ENCODE data around the gene SUGCT.
"Not testable (repeated sequence)": the region's sequence is repeated elsewhere in the genome, so short reads cannot be mapped to it uniquely, and the experiment has no call there.

The SUGCT gene

GRCh38 chr7:40134428-40135316 lies at the start of gene SUGCT, which contains the start of gene MPLKIP:
SUGCT (plus strand) TSS chr7:40135005.
MPLKIP (minus strand) TSS chr7:40134622; CDS start chr7:40134567, 55 bp downstream.
- DNase-seq = peak; percentile 89

GRCh38 chr7:40092182-40092581 lies 42.6 kb upstream of the SUGCT start:
- DNase-seq = no peak

GRCh38 chr7:40093631-40094350 lies 41.0 kb upstream of the SUGCT start:
- DNase-seq = no peak

- no peak for DNase-seq
These were observed 39.6 kb upstream of the SUGCT start for GRCh38 chr7:40095230-40095629.

GRCh38 chr7:40095695-40096327 lies 39.0 kb upstream of the SUGCT start:
- DNase-seq = no peak

- DNase-seq = no peak
These were observed 37.1 kb upstream of the SUGCT start for GRCh38 chr7:40097728-40098127.

- no peak for DNase-seq
These were observed 36.0 kb upstream of the SUGCT start for GRCh38 chr7:40098810-40099209.

- no peak for DNase-seq
These were observed 35.0 kb upstream of the SUGCT start for GRCh38 chr7:40099837-40100236.

GRCh38 chr7:40101201-40101600 lies 33.6 kb upstream of the SUGCT start:
- no peak for DNase-seq

GRCh38 chr7:40102897-40103296 lies 31.9 kb upstream of the SUGCT start:
- no peak for DNase-seq

GRCh38 chr7:40105879-40106473 lies 28.8 kb upstream of the SUGCT start:
- no peak for DNase-seq

- no peak for DNase-seq
These were observed 18.9 kb upstream of the SUGCT start for GRCh38 chr7:40115936-40116335.

- DNase-seq = not testable (repeated sequence)
These were observed 17.6 kb upstream of the SUGCT start for GRCh38 chr7:40117199-40117598.

GRCh38 chr7:40118201-40118600 lies 16.6 kb upstream of the SUGCT start:
- DNase-seq = not testable (repeated sequence)

- DNase-seq = no peak
These were observed 14.8 kb upstream of the SUGCT start for GRCh38 chr7:40120020-40120419.

- not testable (repeated sequence) for DNase-seq
These were observed 12.5 kb upstream of the SUGCT start for GRCh38 chr7:40122100-40122939.

GRCh38 chr7:40122940-40123254 lies 11.9 kb upstream of the SUGCT start:
- DNase-seq = no peak

- DNase-seq = no peak
These were observed 1.0 kb upstream of the SUGCT start for GRCh38 chr7:40133561-40134427.

- DNase-seq = no peak
These were observed 459 bp downstream of the SUGCT start for GRCh38 chr7:40135317-40135610.

- DNase-seq = no peak
These were observed 2.8 kb downstream of the SUGCT start for GRCh38 chr7:40137563-40137962.

GRCh38 chr7:40138973-40139372 lies 4.2 kb downstream of the SUGCT start:
- DNase-seq = no peak

- DNase-seq = not testable (repeated sequence)
These were observed 5.1 kb downstream of the SUGCT start for GRCh38 chr7:40139891-40140290.
